Mesendoderm (in vitro differentiated cells): ENCODE data around the gene ANKRD44.

Source experiments
- DNase-seq: peaks from one replicate; pipeline ENCODE4 v3.0.0; 2013
- H2AK5ac ChIP-seq: 2 replicates; pipeline ENCODE4 v1.6.1; 2013; ENCODE audit warnings: low read length, inconsistent platforms
- H2BK120ac ChIP-seq: 2 replicates; pipeline ENCODE4 v1.6.1; 2013; ENCODE audit warnings: low read depth, mild to moderate bottlenecking, low read length, moderate library complexity, mixed read lengths
- H2BK15ac ChIP-seq: replicated peaks from 2 replicates; pipeline ENCODE4 v1.6.1; 2013; ENCODE audit warnings: low read depth, mild to moderate bottlenecking, moderate library complexity
- H2BK5ac ChIP-seq: 2 replicates; pipeline ENCODE4 v1.6.1; 2013; ENCODE audit warnings: low read length, inconsistent platforms
- H3K18ac ChIP-seq: 2 replicates; pipeline ENCODE4 v1.6.1; 2013; ENCODE audit warnings: mild to moderate bottlenecking, low read length, mixed read lengths
- H3K23ac ChIP-seq: one replicate; pipeline ENCODE4 v1.6.1; 2013; ENCODE audit warnings: low read length
- H3K27ac ChIP-seq: 2 replicates; pipeline ENCODE4 v1.5.1; 2013; ENCODE audit warnings: low read depth, mild to moderate bottlenecking, inconsistent platforms, low read length, moderate library complexity
- H3K27me3 ChIP-seq: 2 replicates; pipeline ENCODE4 v1.6.1; 2013; ENCODE audit warnings: low read length, control low read depth, mild to moderate bottlenecking, inconsistent platforms; ENCODE audit not compliant: insufficient read depth, poor library complexity
- H3K36me3 ChIP-seq: 2 replicates; pipeline ENCODE4 v1.6.1; 2013; ENCODE audit warnings: low read length, inconsistent platforms; ENCODE audit not compliant: control insufficient read depth, insufficient read depth
- H3K4ac ChIP-seq: one replicate; pipeline ENCODE4 v1.6.1; 2013; ENCODE audit warnings: low read depth, mild to moderate bottlenecking, low read length, moderate library complexity
- H3K4me1 ChIP-seq: 2 replicates; pipeline ENCODE4 v1.6.1; 2013; ENCODE audit warnings: low read depth, low read length, inconsistent platforms; ENCODE audit not compliant: control insufficient read depth
- H3K4me2 ChIP-seq: 2 replicates; pipeline ENCODE4 v1.6.1; 2013; ENCODE audit warnings: low read length
- H3K4me3 ChIP-seq: 2 replicates; pipeline ENCODE4 v1.5.1; 2013; ENCODE audit warnings: mild to moderate bottlenecking, low read length
- H3K56ac ChIP-seq: one replicate; pipeline ENCODE4 v1.6.1; 2013; ENCODE audit warnings: low read length
- H3K79me1 ChIP-seq: 2 replicates; pipeline ENCODE4 v1.6.1; 2013; ENCODE audit warnings: low read length, inconsistent platforms
- H3K79me2 ChIP-seq: 2 replicates; pipeline ENCODE4 v1.6.1; 2013; ENCODE audit warnings: mild to moderate bottlenecking, low read length; ENCODE audit not compliant: control insufficient read depth, insufficient read depth
- H3K9ac ChIP-seq: 2 replicates; pipeline ENCODE4 v1.6.1; 2013; ENCODE audit warnings: low read length, inconsistent platforms
- H4K5ac ChIP-seq: one replicate; pipeline ENCODE4 v1.6.1; 2013; ENCODE audit warnings: low read length
- H4K8ac ChIP-seq: one replicate; pipeline ENCODE4 v1.6.1; 2013; ENCODE audit warnings: low read depth, mild to moderate bottlenecking, control low read depth, low read length, moderate library complexity
- WGBS: extraction: QIAGEN DNeasy Blood & Tissue Kit; methylation state at CpG from one replicate; pipeline ENCODE4 v1.1.7; 2013; ENCODE audit warnings: low lambda C conversion rate, missing lambda C conversion rate; ENCODE audit not compliant: insufficient coverage; ENCODE audit errors: extremely low coverage; 5-methylcytosine and 5-hydroxymethylcytosine counted together

Gene ANKRD44

DNA sequence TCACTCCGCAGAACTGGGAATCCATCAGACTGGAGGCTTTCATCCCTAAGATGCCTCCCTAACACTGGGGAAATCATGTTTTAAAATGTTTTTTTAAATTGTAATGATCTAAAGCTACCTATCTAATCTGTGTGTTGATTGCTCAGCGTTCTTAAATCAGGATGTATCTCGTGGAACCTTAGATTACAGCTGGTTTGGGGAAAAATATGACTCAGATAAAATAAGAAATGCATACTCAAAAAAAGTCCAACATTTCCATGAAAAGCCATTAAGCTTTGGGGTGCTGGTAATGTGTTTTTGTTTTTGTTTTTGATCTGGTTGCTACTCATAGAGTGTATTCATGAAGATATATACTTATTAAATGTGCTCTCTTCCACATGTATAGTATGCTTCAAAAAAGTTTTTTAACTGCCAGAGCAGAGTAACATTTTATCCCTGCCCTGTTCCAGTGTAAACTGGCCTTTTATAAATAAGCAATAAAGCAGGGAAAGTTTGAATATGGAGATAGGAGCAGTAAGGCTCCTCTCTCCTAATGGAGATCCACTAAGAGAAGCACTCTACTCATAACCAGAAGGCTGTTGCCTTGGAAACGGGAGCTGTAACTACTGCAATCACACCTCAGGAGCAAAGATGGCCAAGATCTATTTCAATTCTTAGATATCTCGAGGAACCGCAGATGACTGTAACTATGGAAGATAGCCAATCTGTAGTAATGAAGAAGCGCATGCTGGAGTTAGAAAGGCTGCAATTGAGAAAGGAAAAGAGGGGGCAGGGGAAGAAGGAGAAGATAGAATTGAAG lies 41.6 kb downstream of the ANKRD44 start:
- WGBS: no CpG with 5 or more reads among the region's 7 CpGs

DNA sequence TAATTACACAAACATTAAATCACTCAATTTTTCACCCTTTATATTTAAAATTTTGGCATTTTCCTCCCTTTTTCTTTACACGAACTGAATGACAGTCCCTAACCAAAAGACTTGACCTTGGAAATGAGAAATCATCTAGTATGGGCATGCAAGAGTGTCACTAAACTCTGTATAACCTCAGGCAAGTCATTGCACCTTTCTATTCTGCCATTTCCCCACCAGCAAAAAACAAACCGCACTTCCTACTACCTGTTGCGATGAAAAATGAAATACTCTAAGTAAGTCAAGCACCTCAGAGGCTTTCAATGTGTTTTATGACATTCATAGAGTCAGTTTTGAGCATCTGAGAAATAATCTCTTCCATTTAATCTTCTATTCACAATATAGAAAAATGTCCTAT lies 44.1 kb downstream of the ANKRD44 start:
- no peak overlapping the region for H3K27ac ChIP-seq
- H2BK15ac ChIP-seq: no peak overlapping the region
- H3K27me3 ChIP-seq: no peaks in the 10 kb centered on the region
- H3K4ac ChIP-seq: no peak overlapping the region
- no peaks in the 10 kb centered on the region for H3K79me1 ChIP-seq
- no peak overlapping the region for H2BK120ac ChIP-seq
- H3K18ac ChIP-seq: no peak overlapping the region
- no peaks in the 10 kb centered on the region for H3K79me2 ChIP-seq
- no peak overlapping the region for H3K56ac ChIP-seq
- no peaks in the 10 kb centered on the region for H3K4me1 ChIP-seq
- no peak overlapping the region for H2AK5ac ChIP-seq
- H3K4me3 ChIP-seq: no peak overlapping the region
- H2BK5ac ChIP-seq: no peak overlapping the region
- H3K9ac ChIP-seq: no peak overlapping the region
- DNase-seq: no peak
- WGBS: 100% methylated on average over 1 of the region's 3 CpGs
- H4K8ac ChIP-seq: no peak overlapping the region
- H3K4me2 ChIP-seq: no peak overlapping the region
- H4K5ac ChIP-seq: no peak overlapping the region
- no peaks in the 10 kb centered on the region for H3K36me3 ChIP-seq
- no peak overlapping the region for H3K23ac ChIP-seq

More for the DNA sequence above, 41.6 kb downstream of the ANKRD44 start:
- no peak overlapping the region for H3K18ac ChIP-seq
- H2AK5ac ChIP-seq: no peak overlapping the region
- peak; percentile 56 for DNase-seq
- H3K36me3 ChIP-seq: no peaks in the 10 kb centered on the region
- H3K56ac ChIP-seq: no peak overlapping the region
- H3K4ac ChIP-seq: no peak overlapping the region
- no peaks in the 10 kb centered on the region for H3K4me1 ChIP-seq
- no peak overlapping the region for H4K8ac ChIP-seq
- no peak overlapping the region for H2BK120ac ChIP-seq
- H3K79me2 ChIP-seq: no peaks in the 10 kb centered on the region
- no peak overlapping the region for H3K23ac ChIP-seq
- H3K27ac ChIP-seq: no peak overlapping the region
- no peaks in the 10 kb centered on the region for H3K79me1 ChIP-seq
- H3K4me2 ChIP-seq: no peak overlapping the region
- H3K27me3 ChIP-seq: no peaks in the 10 kb centered on the region
- H3K9ac ChIP-seq: no peak overlapping the region
- H4K5ac ChIP-seq: no peak overlapping the region
- no peak overlapping the region for H3K4me3 ChIP-seq
- H2BK5ac ChIP-seq: no peak overlapping the region
- no peak overlapping the region for H2BK15ac ChIP-seq

DNA sequence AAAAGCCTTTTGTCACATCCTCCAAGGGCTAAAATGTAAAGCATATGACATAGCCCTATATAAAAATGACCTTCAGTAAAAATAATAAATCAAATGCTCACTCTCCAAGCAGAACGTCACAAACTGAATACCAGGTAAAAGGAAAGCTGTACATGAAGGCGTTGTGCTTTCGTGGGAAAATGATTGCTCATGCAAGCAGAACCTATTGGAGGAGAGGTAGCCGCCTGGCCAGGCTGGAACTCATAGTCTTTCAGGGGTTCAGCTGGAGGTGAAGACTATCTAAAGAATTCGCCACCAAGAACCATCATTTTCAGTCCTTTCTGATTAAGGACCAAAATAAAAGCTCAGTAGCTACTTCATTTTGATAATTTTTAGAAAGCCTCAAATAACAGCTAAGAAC lies 44.7 kb downstream of the ANKRD44 start:
- no peak overlapping the region for H2BK120ac ChIP-seq
- no peak overlapping the region for H3K4ac ChIP-seq
- H2BK15ac ChIP-seq: no peak overlapping the region
- no peak overlapping the region for H4K8ac ChIP-seq
- no peak overlapping the region for H2BK5ac ChIP-seq
- H3K4me3 ChIP-seq: no peak overlapping the region
- H3K79me2 ChIP-seq: no peaks in the 10 kb centered on the region
- no peaks in the 10 kb centered on the region for H3K79me1 ChIP-seq
- no peak overlapping the region for H3K9ac ChIP-seq
- no peak overlapping the region for H2AK5ac ChIP-seq
- no peak for DNase-seq
- H3K27ac ChIP-seq: no peak overlapping the region
- no peaks in the 10 kb centered on the region for H3K4me1 ChIP-seq
- WGBS: no CpG with 5 or more reads among the region's 5 CpGs
- no peak overlapping the region for H4K5ac ChIP-seq
- no peak overlapping the region for H3K18ac ChIP-seq
- H3K36me3 ChIP-seq: no peaks in the 10 kb centered on the region
- H3K56ac ChIP-seq: no peak overlapping the region
- H3K4me2 ChIP-seq: no peak overlapping the region
- no peaks in the 10 kb centered on the region for H3K27me3 ChIP-seq
- no peak overlapping the region for H3K23ac ChIP-seq

DNA sequence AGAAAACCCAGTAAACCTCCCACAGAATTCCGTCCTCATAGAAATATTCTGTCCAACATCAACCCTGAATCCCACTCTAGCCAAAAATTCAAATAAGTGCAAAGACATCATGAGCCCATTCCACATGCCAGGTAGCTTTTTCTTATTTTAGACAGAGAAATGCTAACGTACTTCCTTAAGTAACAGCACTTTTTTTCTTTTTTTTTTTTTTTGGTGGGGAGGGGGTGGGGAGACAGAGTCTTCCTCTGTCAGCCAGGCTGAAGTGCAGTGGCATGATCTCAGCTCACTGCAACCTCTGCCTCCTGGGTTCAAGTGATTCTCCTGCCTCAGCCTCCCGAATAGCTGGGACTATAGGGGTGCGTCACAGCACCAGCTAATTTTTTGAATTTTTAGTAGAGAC lies 45.5 kb downstream of the ANKRD44 start:
- H3K4me3 ChIP-seq: no peak overlapping the region
- no peaks in the 10 kb centered on the region for H3K79me1 ChIP-seq
- no peak overlapping the region for H3K27ac ChIP-seq
- no peaks in the 10 kb centered on the region for H3K36me3 ChIP-seq
- H2AK5ac ChIP-seq: no peak overlapping the region
- H4K8ac ChIP-seq: no peak overlapping the region
- H2BK120ac ChIP-seq: no peak overlapping the region
- no peak overlapping the region for H4K5ac ChIP-seq
- no peak overlapping the region for H3K4ac ChIP-seq
- no peaks in the 10 kb centered on the region for H3K4me1 ChIP-seq
- no peak overlapping the region for H3K4me2 ChIP-seq
- H3K56ac ChIP-seq: no peak overlapping the region
- no peak overlapping the region for H3K9ac ChIP-seq
- no peak for DNase-seq
- no CpG with 5 or more reads among the region's 4 CpGs for WGBS
- no peaks in the 10 kb centered on the region for H3K79me2 ChIP-seq
- no peak overlapping the region for H2BK5ac ChIP-seq
- H3K27me3 ChIP-seq: no peaks in the 10 kb centered on the region
- H2BK15ac ChIP-seq: no peak overlapping the region
- no peak overlapping the region for H3K18ac ChIP-seq
- no peak overlapping the region for H3K23ac ChIP-seq

DNA sequence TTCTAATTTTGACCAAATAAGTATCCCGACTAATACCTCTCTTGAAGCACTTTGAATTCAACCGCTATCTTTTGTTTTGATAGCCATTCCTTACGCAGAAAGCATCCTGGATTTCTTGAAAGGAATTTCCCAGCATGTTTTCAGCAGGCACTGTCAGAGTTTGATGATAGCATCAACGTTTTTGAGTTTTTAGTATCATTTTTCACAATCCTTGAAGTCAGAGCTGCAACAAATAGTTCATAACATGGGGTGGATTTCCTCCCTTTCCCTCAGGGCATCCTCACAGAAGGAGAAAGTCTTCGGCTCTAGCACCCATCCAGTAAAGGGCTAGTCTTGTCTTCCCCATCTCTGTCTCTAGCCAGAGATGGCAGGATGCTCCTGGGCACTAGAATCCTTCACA lies 46.2 kb downstream of the ANKRD44 start:
- no peak overlapping the region for H2AK5ac ChIP-seq
- no peak overlapping the region for H3K4me3 ChIP-seq
- H4K8ac ChIP-seq: no peak overlapping the region
- H3K36me3 ChIP-seq: no peaks in the 10 kb centered on the region
- no CpG with 5 or more reads among the region's 5 CpGs for WGBS
- H3K27me3 ChIP-seq: no peaks in the 10 kb centered on the region
- no peak overlapping the region for H3K56ac ChIP-seq
- no peak overlapping the region for H2BK15ac ChIP-seq
- no peaks in the 10 kb centered on the region for H3K79me2 ChIP-seq
- no peak overlapping the region for H3K4ac ChIP-seq
- H3K18ac ChIP-seq: no peak overlapping the region
- H2BK5ac ChIP-seq: no peak overlapping the region
- H3K9ac ChIP-seq: no peak overlapping the region
- H3K23ac ChIP-seq: no peak overlapping the region
- no peaks in the 10 kb centered on the region for H3K79me1 ChIP-seq
- H3K27ac ChIP-seq: no peak overlapping the region
- H2BK120ac ChIP-seq: no peak overlapping the region
- no peak overlapping the region for H4K5ac ChIP-seq
- H3K4me1 ChIP-seq: no peaks in the 10 kb centered on the region
- DNase-seq: no peak
- H3K4me2 ChIP-seq: no peak overlapping the region

DNA sequence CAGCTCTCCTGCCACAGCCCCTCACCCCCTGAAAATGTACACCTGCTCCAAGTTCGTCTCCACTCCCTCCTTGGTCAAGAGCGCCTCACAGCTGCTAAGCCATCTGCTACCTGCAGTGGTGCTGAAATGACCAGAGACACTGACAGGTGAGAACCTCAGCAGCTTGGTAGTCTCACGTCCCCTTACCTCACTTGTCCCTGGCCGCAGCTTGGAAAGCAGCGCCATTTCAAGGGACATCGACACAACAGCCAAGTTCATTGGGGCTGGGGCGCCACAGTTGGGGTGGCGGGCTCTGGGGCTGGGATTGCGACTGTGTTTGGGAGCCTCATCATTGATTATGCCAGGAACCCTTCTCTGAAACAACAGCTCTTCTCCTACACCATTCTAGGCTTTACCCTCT lies 47.5 kb downstream of the ANKRD44 start:
- no peaks in the 10 kb centered on the region for H3K36me3 ChIP-seq
- H3K4ac ChIP-seq: no peak overlapping the region
- H2AK5ac ChIP-seq: no peak overlapping the region
- no peak overlapping the region for H3K4me2 ChIP-seq
- no peak overlapping the region for H4K8ac ChIP-seq
- no peaks in the 10 kb centered on the region for H3K4me1 ChIP-seq
- H3K27me3 ChIP-seq: no peaks in the 10 kb centered on the region
- no peak overlapping the region for H2BK120ac ChIP-seq
- no peak overlapping the region for H2BK5ac ChIP-seq
- no peak overlapping the region for H3K23ac ChIP-seq
- H4K5ac ChIP-seq: no peak overlapping the region
- H3K79me2 ChIP-seq: no peaks in the 10 kb centered on the region
- H3K4me3 ChIP-seq: no peak overlapping the region
- no CpG with 5 or more reads among the region's 9 CpGs for WGBS
- no peak overlapping the region for H3K27ac ChIP-seq
- H2BK15ac ChIP-seq: no peak overlapping the region
- no peaks in the 10 kb centered on the region for H3K79me1 ChIP-seq
- no peak overlapping the region for H3K9ac ChIP-seq
- H3K56ac ChIP-seq: no peak overlapping the region
- DNase-seq: no peak
- no peak overlapping the region for H3K18ac ChIP-seq
